HepG2 (cell line): ENCODE data around the gene RASA4. TPM values are rescaled to one million over a fixed set of nuclear protein-coding genes. Genes with fewer than 3 reads are reported as not detected.
"Not testable (repeated sequence)": the region's sequence is repeated elsewhere in the genome, so short reads cannot be mapped to it uniquely, and the experiment has no call there.

Source experiments
- ATAC-seq: fragments of 200-7000 bp; cut with Tn5 transposase; 3 replicates; pipeline ENCODE4 v1.9.1; 2020; ENCODE audit warnings: mild to moderate bottlenecking, moderate library complexity
- BruUV-seq: library from RNA; stranded (reverse); fragments of 400-500 nt; replicated peaks from 2 replicates; lab custom pipeline; 2021; lab: Mats Ljungman, UMichigan
- CTCF ChIA-PET: fragments of 300-600 bp; formaldehyde crosslinking; extraction: SDS; loops from one replicate; lab custom pipeline; 2021; ENCODE audit warnings: low total read pairs, inconsistent platforms, low intra/inter-chr PET ratio; lab: Yijun Ruan, JAX
- POLR2A ChIA-PET: fragments of 350-600 bp; sonication (Branson Sonifier 250); formaldehyde crosslinking; loops from one replicate; lab custom pipeline; 2020; ENCODE audit warnings: antibody characterized with exemption, inconsistent platforms; lab: Yijun Ruan, JAX
- DNase-seq: peaks from one replicate; pipeline ENCODE4 v3.0.0-alpha.2; 2015; ENCODE audit warnings: low spot score
- FAIRE-seq: peaks from 3 replicates; lab custom pipeline; 2011; peaks lifted over from hg19 to GRCh38; lab: Jason Lieb, UNC
- H2AFZ ChIP-seq: one replicate; pipeline ENCODE4 v1.6.1; 2011; ENCODE audit warnings: low read length, inconsistent platforms
- H3K27ac ChIP-seq: fragments of 300-600 bp; 3 replicates; pipeline ENCODE4 v1.8.0; 2011; ENCODE audit warnings: mixed run types, mild to moderate bottlenecking, mixed read lengths, low read length, inconsistent platforms; ENCODE audit not compliant: insufficient read depth; ENCODE audit errors: extremely low read length
- H3K27me3 ChIP-seq, 2 experiments: fragments of 200-600 bp in 1 of 2; 2 replicates in 1 of 2; 3 replicates in 1 of 2; pipeline versions ENCODE4 v1.6.0 to v1.8.0; 2011; ENCODE audit warnings: low read length in 2 of 2, mild to moderate bottlenecking in 2 of 2, moderate library complexity in 2 of 2, inconsistent platforms in 1 of 2; ENCODE audit not compliant: insufficient read depth in 2 of 2, control insufficient read depth in 1 of 2
- H3K36me3 ChIP-seq, 2 experiments: fragments of 200-600 bp in 1 of 2; replicated peaks in 1 of 2; 2 replicates in 1 of 2; 3 replicates in 1 of 2; pipeline versions ENCODE4 v1.5.1 to v1.8.0; 2011; ENCODE audit warnings: low read length in 2 of 2, inconsistent platforms in 1 of 2; ENCODE audit not compliant: insufficient read depth in 2 of 2, control insufficient read depth in 1 of 2
- H3K4me1 ChIP-seq: 2 replicates; pipeline ENCODE4 v1.5.1; 2012; ENCODE audit warnings: low read length, inconsistent platforms; ENCODE audit not compliant: insufficient read depth
- H3K4me2 ChIP-seq: 2 replicates; pipeline ENCODE4 v1.6.0; 2011; ENCODE audit warnings: low read depth, low read length, inconsistent platforms
- H3K4me3 ChIP-seq, 3 experiments: fragments of 200-600 bp in 1 of 3; sonication (generic), shearing (Covaris generic) in 1 of 3; replicated peaks in 1 of 3; 2 replicates each; pipeline ENCODE4 v1.5.1; 2011 to 2016; ENCODE audit warnings: low read length in 3 of 3, inconsistent platforms in 2 of 3, low read depth in 2 of 3, mild to moderate bottlenecking in 2 of 3, control low read depth in 1 of 3, mixed read lengths in 1 of 3; ENCODE audit not compliant: insufficient read depth in 1 of 3
- H3K79me2 ChIP-seq: one replicate; pipeline ENCODE4 v1.6.1; 2011; ENCODE audit warnings: low read length, inconsistent platforms; ENCODE audit not compliant: insufficient read depth
- H3K9ac ChIP-seq: 2 replicates; pipeline ENCODE4 v1.6.0; 2011; ENCODE audit warnings: mild to moderate bottlenecking, low read depth, low read length, inconsistent platforms; ENCODE audit not compliant: insufficient read depth
- H3K9me3 ChIP-seq: 2 replicates; pipeline ENCODE4 v1.5.1; 2012; ENCODE audit warnings: mild to moderate bottlenecking, low read length
- H4K20me1 ChIP-seq: 2 replicates; pipeline ENCODE4 v1.6.0; 2011; ENCODE audit warnings: inconsistent platforms, mild to moderate bottlenecking, low read length, moderate library complexity; ENCODE audit not compliant: insufficient read depth
- WGBS: methylation state at CpG from one replicate; pipeline ENCODE4 v1.1.6; 2017; ENCODE audit warnings: low lambda C conversion rate; 5-methylcytosine and 5-hydroxymethylcytosine counted together
- in situ Hi-C: cut with HindIII; loops from 2 replicates; pipeline ENCODE4 v1.10.0; 2017; ENCODE audit warnings: low pct_unique_long_range_greater_than_20kb; ENCODE audit not compliant: extremely low pct_ligation_motif_present
- intact Hi-C: fragments of 100-400 bp; cut with micrococcal nuclease; formaldehyde crosslinking; loops from one replicate; pipeline ENCODE4 v1.10.0; 2022; ENCODE audit not compliant: unreplicated experiment
- polyA plus RNA-seq, 8 experiments: library from polyadenylated mRNA; depleted of rRNA in 3 of 8; stranded (reverse) in 7 of 8; unstranded in 1 of 8; fragments of >200 nt; fragmentation: Illumina TruSeq in 4 of 8; extraction: Trizol in 4 of 8; gene quantifications; 2 replicates each; pipeline versions ENCODE4 v1.2.1 to v1.2.3, GENCODE V29; 2011 to 2016; ENCODE audit warnings: low read depth in 4 of 8, missing spikeins in 1 of 8, mixed read lengths in 1 of 8; ENCODE audit not compliant: insufficient read depth in 1 of 8
- total RNA-seq, 5 experiments: library from RNA; depleted of rRNA; stranded (reverse); fragments of >200 nt; fragmentation: Illumina TruSeq; extraction: Trizol; gene quantifications; 2 replicates each; pipeline ENCODE4 v1.2.3, GENCODE V29; 2016; ENCODE audit warnings: low read depth in 1 of 5

Gene RASA4
- total and polyA plus RNA-seq, 2 of the 13 experiments (the other 11 are each of a cell fraction or from before 2014, with no cell fraction given), result 1.1 to 1.6 TPM

- 93% methylated on average over 6 of the region's 11 CpGs for WGBS
- H3K4me2 ChIP-seq, H3K36me3 ChIP-seq, BruUV-seq, H2AFZ ChIP-seq, CTCF ChIA-PET, H3K9me3 ChIP-seq, H3K4me1 ChIP-seq, H3K4me3 ChIP-seq, FAIRE-seq, H4K20me1 ChIP-seq, intact Hi-C loops, H3K27me3 ChIP-seq, H3K27ac ChIP-seq, DNase-seq, H3K79me2 ChIP-seq, in situ Hi-C loops, ATAC-seq, H3K9ac ChIP-seq, POLR2A ChIA-PET: not testable (repeated sequence)
Measured at GRCh38 chr7:102638848-102639247, 22.3 kb upstream of the RASA4 start.

GRCh38 chr7:102636956-102637355 is 20.4 kb upstream of the RASA4 start:
- BruUV-seq, CTCF ChIA-PET, intact Hi-C loops, H3K4me2 ChIP-seq, H3K27me3 ChIP-seq, H3K4me3 ChIP-seq, DNase-seq, ATAC-seq, H3K27ac ChIP-seq, H3K4me1 ChIP-seq, H3K9ac ChIP-seq, FAIRE-seq, in situ Hi-C loops, H3K9me3 ChIP-seq, H4K20me1 ChIP-seq, H3K36me3 ChIP-seq, H2AFZ ChIP-seq, POLR2A ChIA-PET, H3K79me2 ChIP-seq: not testable (repeated sequence)
- WGBS, result 85% methylated on average over 9 of the region's 13 CpGs

DNA sequence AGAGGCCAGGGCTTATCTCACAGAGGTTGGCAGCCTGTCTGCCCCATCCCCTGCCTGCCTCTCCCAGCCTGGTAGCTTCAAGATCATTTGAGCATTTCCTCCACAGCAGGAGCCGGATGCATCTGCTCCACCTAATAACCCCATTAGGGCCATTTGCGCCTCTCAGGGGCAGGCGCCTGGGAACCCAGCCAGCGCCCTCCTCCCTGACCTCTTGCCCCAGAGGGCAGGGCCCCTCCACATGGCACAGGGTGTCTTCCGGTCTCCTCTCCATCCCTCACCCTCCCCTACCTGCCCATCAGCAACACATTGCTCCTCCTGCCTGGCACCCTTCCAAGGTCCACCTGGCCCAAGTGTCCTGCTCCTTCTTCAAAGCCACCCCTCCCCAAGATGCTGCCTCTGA is 18.8 kb upstream of the RASA4 start:
- DNase-seq, POLR2A ChIA-PET, H3K79me2 ChIP-seq, in situ Hi-C loops, H3K9me3 ChIP-seq, H3K36me3 ChIP-seq, H2AFZ ChIP-seq, H3K4me2 ChIP-seq, intact Hi-C loops, H3K27me3 ChIP-seq, FAIRE-seq, CTCF ChIA-PET, ATAC-seq, H3K4me1 ChIP-seq, H3K27ac ChIP-seq, H4K20me1 ChIP-seq, H3K4me3 ChIP-seq, H3K9ac ChIP-seq: not testable (repeated sequence)
- WGBS, result no CpG with 5 or more reads among the region's 5 CpGs
- TSS peak; percentile 65 for BruUV-seq

DNA sequence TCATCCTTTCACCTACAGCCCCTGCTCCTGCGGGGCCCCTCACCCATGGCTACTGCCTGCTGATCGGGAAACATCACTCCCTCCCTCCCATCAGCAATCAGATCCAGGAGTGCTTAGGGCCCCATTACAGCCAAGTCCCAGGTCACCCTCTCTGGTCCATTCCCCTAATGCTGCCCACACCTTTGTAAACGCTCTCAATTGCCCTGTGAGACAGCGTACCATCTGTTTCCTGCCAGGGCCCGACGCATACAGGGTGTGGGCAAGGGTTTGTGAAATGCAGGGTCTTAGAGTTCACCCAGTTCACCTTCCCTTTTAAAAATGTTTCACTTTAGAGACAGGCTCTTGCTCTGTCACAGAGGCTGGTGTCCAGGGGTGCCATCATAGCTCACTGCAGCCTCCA is 17.7 kb upstream of the RASA4 start:
- BruUV-seq, H3K79me2 ChIP-seq, CTCF ChIA-PET, H3K27me3 ChIP-seq, H3K9me3 ChIP-seq, H3K9ac ChIP-seq, H3K4me3 ChIP-seq, POLR2A ChIA-PET, DNase-seq, intact Hi-C loops, H2AFZ ChIP-seq, H3K27ac ChIP-seq, in situ Hi-C loops, H3K36me3 ChIP-seq, H3K4me2 ChIP-seq, FAIRE-seq, H3K4me1 ChIP-seq, H4K20me1 ChIP-seq, ATAC-seq: not testable (repeated sequence)
- WGBS, result 90% methylated on average over 4 of the region's 6 CpGs
